Activated T-helper 2 cell treated with anti-CD3 and anti-CD28 coated beads, Interferon-gamma antibody, Interleukin-2, Interleukin-4, amounts not matched to agents 10 μg/mL and 5 μg/mL and 100 μg/mL, durations not matched to agents 14 hours and 24 hours and 36 hours (primary cell): Measurements from ENCODE around the gene RPS6KC1. TPM values are rescaled to one million over a fixed set of nuclear protein-coding genes. Genes with fewer than 3 reads are reported as not detected.
"Not testable (repeated sequence)": the region's sequence is repeated elsewhere in the genome, so short reads cannot be mapped to it uniquely, and the experiment has no call there.

ENCODE experiments used
- DNase-seq: peaks from one replicate; pipeline ENCODE4 v3.0.0; 2021; ENCODE audit warnings: low spot score
- H3K27ac Mint-ChIP-seq: one replicate; pipeline ENCODE4 v1.8.0; 2021; ENCODE audit warnings: mixed read lengths
- H3K27me3 Mint-ChIP-seq: one replicate; pipeline ENCODE4 v1.8.0; 2021; ENCODE audit warnings: low read depth, mixed read lengths
- H3K36me3 Mint-ChIP-seq: one replicate; pipeline ENCODE4 v1.8.0; 2021; ENCODE audit warnings: low read depth, mixed read lengths
- H3K4me1 Mint-ChIP-seq: one replicate; pipeline ENCODE4 v1.8.0; 2021; ENCODE audit warnings: low read depth, mixed read lengths
- H3K4me3 Mint-ChIP-seq: one replicate; pipeline ENCODE4 v1.8.0; 2021; ENCODE audit warnings: low read depth, mild to moderate bottlenecking, moderate library complexity, mixed read lengths
- H3K9me3 Mint-ChIP-seq: one replicate; pipeline ENCODE4 v1.8.0; 2021; ENCODE audit warnings: mixed read lengths
- intact Hi-C: fragments of 100-400 bp; cut with micrococcal nuclease; formaldehyde crosslinking; loops from one replicate; pipeline ENCODE4 v1.15.1; 2023
- total RNA-seq: library from RNA; stranded (reverse); gene quantifications from 2 replicates; pipeline ENCODE4 v1.2.3, GENCODE V29; 2022

The RPS6KC1 gene
- total RNA-seq, 1 donor from 2014 or later: 7.2 TPM

DNA sequence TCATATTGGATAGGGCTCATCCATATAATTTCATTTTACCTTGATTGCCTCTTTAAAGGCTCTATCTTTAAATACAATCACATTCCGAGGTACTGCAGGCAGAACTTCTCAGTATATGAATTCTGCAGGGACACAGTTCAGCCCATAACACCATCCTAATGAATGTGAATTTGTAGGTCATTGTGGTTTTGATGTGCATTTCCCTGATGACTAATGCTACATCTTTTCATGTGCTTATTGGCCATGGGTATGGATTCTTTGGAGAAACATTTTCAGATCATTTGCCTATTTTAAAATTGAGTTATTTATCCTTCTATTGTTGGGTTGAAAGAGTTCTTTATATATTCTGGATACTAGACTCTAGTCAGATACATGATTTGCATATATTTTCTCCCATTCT is 9.6 kb upstream of the RPS6KC1 start:
- Mint-ChIP-seq H3K36me3 (no peaks in the 10 kb centered on the region), H3K4me3 (no peak overlapping the region), H3K27me3 (peaks cover 15% of the 10 kb centered on the region), H3K27ac (no peak overlapping the region), H3K4me1 (peaks cover 10% of the 10 kb centered on the region), H3K9me3 (no peaks in the 10 kb centered on the region)
- no peak for DNase-seq
- intact Hi-C loops: no loop called here

DNA sequence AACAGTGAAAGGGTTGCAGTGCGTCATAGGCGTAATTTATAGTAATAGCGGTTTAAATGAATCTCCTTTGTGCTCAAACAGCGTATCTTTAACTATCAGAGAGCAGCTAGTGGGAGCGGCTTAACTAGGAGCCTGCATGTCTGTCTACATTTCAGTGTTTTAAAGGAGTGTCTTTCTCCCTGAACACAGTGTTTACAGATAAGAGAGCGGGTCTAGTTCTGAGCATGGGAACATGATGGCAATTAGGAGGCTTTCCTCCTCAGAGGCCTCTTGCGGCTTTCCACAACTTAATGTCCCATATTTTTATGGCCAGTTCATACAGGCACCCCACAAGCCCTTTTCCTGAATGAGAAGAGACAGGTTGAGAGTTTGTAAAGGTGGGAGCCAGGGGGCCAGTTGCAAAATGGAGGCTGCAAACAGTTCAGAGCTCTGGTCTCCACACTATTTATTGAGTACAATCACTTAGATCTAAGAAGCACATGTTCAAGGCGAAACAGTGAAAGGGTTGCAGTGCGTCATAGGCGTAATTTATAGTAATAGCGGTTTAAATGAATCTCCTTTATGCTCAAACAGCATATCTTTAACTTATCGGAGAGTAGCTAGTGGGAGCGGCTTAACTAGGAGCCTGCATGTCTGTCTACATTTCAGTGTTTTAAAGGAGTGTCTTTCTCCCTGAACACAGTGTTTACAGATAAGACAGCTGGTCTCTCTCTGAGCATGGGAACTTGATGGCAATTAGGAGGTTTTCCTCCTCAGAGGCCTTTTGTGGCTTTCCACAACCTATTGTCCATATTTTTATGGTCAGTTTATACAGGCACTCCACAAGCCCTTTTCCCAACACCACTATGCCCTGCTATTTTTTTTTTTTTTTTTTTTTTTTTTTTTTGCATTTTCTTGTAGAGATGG is 5.5 kb upstream of the RPS6KC1 start:
- H3K4me3 Mint-ChIP-seq, intact Hi-C loops, H3K27ac Mint-ChIP-seq, DNase-seq: not testable (repeated sequence)
- peaks cover 18% of the 10 kb centered on the region for H3K4me1 Mint-ChIP-seq
- H3K9me3 Mint-ChIP-seq: peaks cover 20% of the 10 kb centered on the region
- peaks cover 20% of the 10 kb centered on the region for H3K27me3 Mint-ChIP-seq
- peaks cover 15% of the 10 kb centered on the region for H3K36me3 Mint-ChIP-seq

DNA sequence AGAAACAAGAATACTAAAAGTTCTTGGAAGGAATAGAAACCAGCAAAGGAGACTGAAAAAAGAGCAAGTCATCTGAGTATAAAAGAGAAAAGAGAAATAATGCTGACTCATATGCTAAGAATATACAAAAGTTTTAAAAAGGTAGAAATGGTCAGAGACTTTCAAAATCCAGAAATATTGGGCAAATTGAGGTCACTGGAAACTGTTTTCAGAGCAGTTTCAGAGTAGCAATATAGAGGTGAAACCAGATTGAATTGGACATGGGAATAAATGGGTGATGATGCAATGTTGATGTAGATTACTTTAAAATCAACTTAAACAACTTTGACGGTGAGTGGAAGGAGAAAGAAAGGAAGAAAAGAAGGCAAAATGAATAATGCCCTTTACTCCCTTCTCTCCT is 1.8 kb upstream of the RPS6KC1 start:
- Mint-ChIP-seq H3K4me3 (peak overlapping the region; percentile 33), H3K4me1 (peaks cover 25% of the 10 kb centered on the region), H3K27ac (no peak overlapping the region), H3K36me3 (peaks cover 24% of the 10 kb centered on the region), H3K27me3 (peaks cover 12% of the 10 kb centered on the region), H3K9me3 (peaks cover 24% of the 10 kb centered on the region)
- DNase-seq: no peak
- intact Hi-C loops: no loop called here

DNA sequence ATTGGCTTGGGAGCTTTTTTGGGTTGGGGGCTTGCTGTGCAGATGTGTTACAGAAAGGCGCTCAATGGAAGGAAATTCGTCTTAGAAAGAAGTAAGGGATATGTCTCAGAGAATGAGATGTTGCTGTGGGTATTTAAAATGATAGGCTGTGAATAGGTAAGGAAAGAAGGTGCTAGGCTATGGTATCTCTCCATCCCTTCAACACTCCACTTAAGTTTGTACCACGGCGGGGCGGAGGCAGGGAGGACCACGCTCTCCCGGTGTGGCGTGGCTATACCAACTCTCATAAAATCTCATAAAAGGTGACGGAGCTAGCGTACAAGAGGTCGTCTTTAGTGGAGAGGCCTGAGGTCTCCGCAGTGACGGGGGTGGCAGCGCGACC is 305 bp upstream of the RPS6KC1 start:
- peaks cover 31% of the 10 kb centered on the region for H3K4me1 Mint-ChIP-seq
- H3K9me3 Mint-ChIP-seq: peaks cover 24% of the 10 kb centered on the region
- H3K27me3 Mint-ChIP-seq: peaks cover 12% of the 10 kb centered on the region
- peaks cover 28% of the 10 kb centered on the region for H3K36me3 Mint-ChIP-seq
- no peak for DNase-seq
- peak overlapping the region; percentile 93 for H3K4me3 Mint-ChIP-seq
- intact Hi-C loops: loop anchor here (1.0 to 2.0 kb wide), 3 partner anchors 20 to 1370 kb away; partner anchors contain the start of gene ANGEL2
- peak overlapping the region; percentile 89 for H3K27ac Mint-ChIP-seq

DNA sequence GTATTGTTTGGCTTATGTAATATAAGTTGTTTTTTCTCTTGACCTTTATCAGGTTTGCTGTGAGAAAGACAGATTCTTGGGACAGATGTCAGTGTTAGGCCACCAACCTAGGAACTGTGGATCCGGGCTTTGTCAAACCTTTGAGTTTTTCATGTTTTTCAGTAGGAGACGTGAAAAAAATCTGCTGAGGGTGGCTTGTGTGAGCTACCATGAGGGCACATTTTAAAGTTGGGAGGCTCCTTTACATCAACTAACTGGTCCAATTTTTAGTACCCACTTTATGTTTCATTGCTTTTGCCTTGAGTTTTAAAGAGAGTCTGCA is 801 bp downstream of the RPS6KC1 start:
- intact Hi-C loops: loop anchor here (1.0 to 2.0 kb wide), 3 partner anchors 19 to 1371 kb away; partner anchors contain the start of gene ANGEL2
- peak overlapping the region; percentile 85 for H3K27ac Mint-ChIP-seq
- DNase-seq: no peak
- peaks cover 28% of the 10 kb centered on the region for H3K36me3 Mint-ChIP-seq
- peak overlapping the region; percentile 93 for H3K4me3 Mint-ChIP-seq
- H3K9me3 Mint-ChIP-seq: peaks cover 24% of the 10 kb centered on the region
- peaks cover 12% of the 10 kb centered on the region for H3K27me3 Mint-ChIP-seq
- H3K4me1 Mint-ChIP-seq: peaks cover 31% of the 10 kb centered on the region

DNA sequence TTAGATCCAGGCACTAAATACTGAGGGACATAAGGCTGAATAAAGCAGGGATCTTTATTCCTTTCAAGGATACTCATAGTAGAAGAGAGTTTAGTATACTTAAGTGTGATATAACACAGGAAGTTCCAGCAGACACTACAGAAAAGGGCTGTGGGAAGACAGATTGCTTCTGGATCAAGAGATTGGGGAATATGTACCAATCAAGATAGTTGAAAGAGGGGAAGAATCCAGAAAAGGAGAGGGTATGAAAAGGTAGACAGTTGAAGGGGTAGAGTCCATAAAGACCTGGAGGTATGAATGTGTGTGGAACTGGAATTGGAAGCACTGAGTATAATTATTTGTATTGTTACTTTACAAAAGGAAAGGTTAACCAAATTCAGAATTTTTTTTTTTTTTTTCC is 2.4 kb downstream of the RPS6KC1 start:
- Mint-ChIP-seq H3K36me3 (peaks cover 28% of the 10 kb centered on the region), H3K4me3 (no peak overlapping the region), H3K27me3 (peaks cover 5% of the 10 kb centered on the region), H3K9me3 (peaks cover 21% of the 10 kb centered on the region), H3K27ac (no peak overlapping the region), H3K4me1 (peaks cover 31% of the 10 kb centered on the region)
- intact Hi-C loops: no loop called here
- DNase-seq: no peak

DNA sequence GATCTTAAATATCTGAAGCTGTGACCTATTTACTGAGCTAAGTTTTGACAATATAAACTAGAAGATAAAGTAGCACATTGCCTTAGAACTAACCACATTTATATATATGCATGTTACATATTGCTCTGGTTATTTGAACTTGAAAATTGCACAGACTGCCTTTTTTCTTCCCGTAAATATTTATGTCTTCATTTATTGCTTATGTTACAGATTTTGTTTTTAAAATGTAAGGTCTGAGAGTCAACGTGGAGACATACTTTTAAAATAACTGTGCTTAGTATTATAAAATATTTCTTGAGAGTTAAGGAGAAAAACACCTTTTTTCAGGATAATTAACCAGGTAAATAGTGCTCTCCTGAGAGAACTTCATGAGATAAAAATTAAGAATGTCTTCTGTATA is 3.1 kb downstream of the RPS6KC1 start:
- Mint-ChIP-seq H3K4me3 (no peak overlapping the region), H3K9me3 (peaks cover 17% of the 10 kb centered on the region)
- intact Hi-C loops: no loop called here

DNA sequence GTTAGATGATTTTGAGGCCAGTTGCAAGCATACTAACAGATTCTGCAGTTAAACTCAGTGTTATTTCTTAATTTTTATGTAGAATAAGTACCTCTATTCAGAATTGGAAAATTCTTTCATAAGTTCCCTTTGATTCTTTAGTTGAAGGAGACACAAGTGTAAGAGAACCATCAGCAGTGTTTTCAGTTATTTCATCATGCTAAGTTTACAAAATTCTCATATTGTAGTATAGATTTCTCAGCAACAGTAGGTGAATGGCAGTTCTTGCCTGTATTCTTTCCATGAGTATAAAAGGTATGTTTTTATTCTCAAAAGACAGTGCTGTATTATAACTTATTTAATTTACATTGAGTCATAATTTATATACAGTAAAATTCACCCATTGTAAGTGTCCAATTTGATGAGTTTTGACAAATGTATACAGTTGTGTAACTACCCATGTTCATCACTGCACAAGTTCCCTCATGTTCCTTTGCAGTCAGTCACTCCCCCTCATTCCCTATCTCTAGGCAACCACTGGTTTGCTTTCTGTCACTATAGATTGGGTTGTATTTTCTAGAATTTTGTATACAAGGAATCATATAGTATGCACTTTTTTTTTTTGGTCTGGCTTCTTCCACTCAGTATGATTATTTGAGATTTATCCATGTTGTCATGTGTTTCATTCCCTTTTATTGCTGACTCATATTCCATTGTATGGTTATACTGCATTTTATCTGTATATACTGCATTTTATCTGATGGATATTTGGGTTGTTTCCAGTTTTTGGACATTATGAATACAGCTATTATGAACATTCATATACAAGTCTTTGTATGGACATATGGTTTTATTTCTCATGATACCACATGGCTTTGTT is 3.9 kb downstream of the RPS6KC1 start:
- DNase-seq: no peak
- Mint-ChIP-seq H3K27me3 (no peaks in the 10 kb centered on the region), H3K4me3 (no peak overlapping the region), H3K36me3 (peaks cover 22% of the 10 kb centered on the region), H3K9me3 (peaks cover 14% of the 10 kb centered on the region), H3K27ac (no peak overlapping the region), H3K4me1 (peaks cover 30% of the 10 kb centered on the region)
- intact Hi-C loops: no loop called here

More for the DNA sequence above, 3.1 kb downstream of the RPS6KC1 start:
- H3K36me3 Mint-ChIP-seq: peaks cover 25% of the 10 kb centered on the region
- DNase-seq: no peak
- H3K27me3 Mint-ChIP-seq: no peaks in the 10 kb centered on the region
- no peak overlapping the region for H3K27ac Mint-ChIP-seq
- H3K4me1 Mint-ChIP-seq: peaks cover 31% of the 10 kb centered on the region

DNA sequence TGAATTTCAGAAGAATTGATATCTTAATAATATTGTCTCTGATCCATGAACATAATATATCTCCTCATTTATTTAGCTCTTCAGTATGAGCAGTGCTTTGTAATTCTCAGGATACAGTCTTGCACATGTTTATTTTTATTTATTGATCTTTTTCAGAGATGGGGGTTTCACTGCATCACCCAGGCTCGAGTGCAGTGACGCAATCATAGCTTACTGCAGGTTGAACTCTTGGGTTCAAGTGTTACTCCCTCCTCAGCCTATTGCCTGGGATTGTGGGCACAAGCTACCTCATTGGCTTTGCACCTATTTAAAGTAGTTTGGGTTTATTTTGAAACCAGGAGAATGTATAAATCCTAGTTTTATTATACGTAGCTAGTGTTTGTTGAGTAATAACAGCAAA is 4.7 kb downstream of the RPS6KC1 start:
- Mint-ChIP-seq H3K27ac (no peak overlapping the region), H3K36me3 (peaks cover 14% of the 10 kb centered on the region), H3K9me3 (peaks cover 6% of the 10 kb centered on the region), H3K27me3 (no peaks in the 10 kb centered on the region), H3K4me1 (peaks cover 22% of the 10 kb centered on the region), H3K4me3 (no peak overlapping the region)
- intact Hi-C loops: no loop called here
- no peak for DNase-seq

DNA sequence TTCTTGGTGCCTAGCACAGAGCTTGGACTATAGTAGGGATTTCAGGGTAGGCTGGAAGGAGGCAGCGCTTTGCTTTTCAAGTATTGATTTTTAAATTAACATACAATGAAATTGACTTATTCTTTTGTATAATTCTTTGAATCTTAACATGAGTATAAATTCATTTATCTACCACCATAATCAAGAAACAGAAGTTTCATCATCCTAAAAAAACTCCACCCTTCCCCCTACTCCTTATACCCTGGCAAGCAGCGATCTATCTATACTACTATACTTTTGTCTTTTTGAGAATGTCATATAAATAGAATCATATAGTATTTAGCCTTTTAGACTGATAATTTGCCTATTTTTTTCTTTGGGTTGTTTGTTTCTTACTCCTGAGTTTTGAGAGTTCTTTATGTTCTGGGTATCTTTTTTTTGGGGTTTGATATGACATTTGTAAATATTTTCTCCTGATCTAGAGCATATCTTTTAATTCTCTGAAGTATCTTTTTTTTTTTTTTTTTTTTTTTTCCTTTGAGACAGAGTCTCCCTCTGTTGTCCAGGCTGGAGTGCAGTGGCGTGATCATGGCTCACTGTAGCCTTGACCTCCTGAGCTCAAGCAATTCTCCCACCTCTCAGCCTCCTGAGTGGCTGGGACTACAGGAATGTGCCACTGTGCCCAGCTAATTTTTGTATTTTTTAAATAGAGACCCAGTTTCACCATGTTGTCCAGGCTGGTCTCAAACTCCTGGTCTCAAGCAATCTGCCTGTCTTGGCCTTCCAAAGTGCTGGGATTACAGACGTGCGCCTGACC is 6.4 kb downstream of the RPS6KC1 start:
- Mint-ChIP-seq H3K4me3 (no peak overlapping the region), H3K27me3 (no peaks in the 10 kb centered on the region), H3K4me1 (peaks cover 15% of the 10 kb centered on the region), H3K27ac (no peak overlapping the region), H3K36me3 (peaks cover 12% of the 10 kb centered on the region), H3K9me3 (peaks cover 5% of the 10 kb centered on the region)
- intact Hi-C loops: no loop called here
- DNase-seq: no peak

DNA sequence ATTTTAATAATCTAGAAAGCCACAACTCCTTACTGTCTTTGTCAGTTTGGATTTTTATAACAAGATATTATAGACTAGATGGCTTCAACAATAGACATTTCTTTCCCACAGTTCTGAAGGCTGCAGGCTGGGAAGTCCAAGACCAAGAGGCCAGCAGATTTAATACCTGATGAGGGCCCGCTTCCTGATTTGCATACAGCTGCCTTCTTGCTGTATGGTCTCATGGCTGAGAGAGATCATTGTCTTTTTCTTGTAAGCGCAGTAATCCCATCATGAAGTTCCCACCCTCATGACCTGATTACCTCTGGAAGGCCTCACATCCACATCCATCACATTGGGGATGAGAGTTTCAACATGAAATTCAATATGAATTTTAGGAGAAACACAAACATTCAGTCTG is 9.8 kb downstream of the RPS6KC1 start:
- Mint-ChIP-seq H3K4me1 (no peaks in the 10 kb centered on the region), H3K27ac (no peak overlapping the region), H3K27me3 (no peaks in the 10 kb centered on the region), H3K9me3 (peaks cover 5% of the 10 kb centered on the region), H3K36me3 (peaks cover 4% of the 10 kb centered on the region), H3K4me3 (no peak overlapping the region)
- intact Hi-C loops: no loop called here
- no peak for DNase-seq

DNA sequence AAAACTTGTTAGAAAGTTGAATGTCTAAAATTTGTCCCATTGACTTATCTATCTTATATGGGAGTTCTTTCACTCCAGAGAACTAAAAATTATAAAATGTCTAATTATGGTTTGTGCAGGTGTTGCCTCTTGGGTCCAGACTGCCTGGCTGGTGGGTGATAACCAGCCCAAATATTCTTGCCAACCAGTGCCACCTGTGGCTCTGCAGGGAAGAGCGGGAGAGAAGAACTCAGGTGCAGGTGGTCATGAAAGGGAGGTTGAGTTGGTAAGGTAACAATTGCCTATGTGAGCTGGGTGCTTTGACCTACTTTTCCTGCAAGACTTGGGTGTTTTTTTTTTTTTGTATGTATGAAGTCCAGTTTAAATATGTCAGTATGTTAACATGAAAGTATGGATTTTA is 10.2 kb downstream of the RPS6KC1 start:
- peaks cover 4% of the 10 kb centered on the region for H3K36me3 Mint-ChIP-seq
- H3K27me3 Mint-ChIP-seq: no peaks in the 10 kb centered on the region
- no peak overlapping the region for H3K27ac Mint-ChIP-seq
- DNase-seq: no peak
- no peak overlapping the region for H3K4me3 Mint-ChIP-seq
- no peaks in the 10 kb centered on the region for H3K4me1 Mint-ChIP-seq
- peaks cover 5% of the 10 kb centered on the region for H3K9me3 Mint-ChIP-seq
- intact Hi-C loops: no loop called here
